Neural progenitor cell (in vitro differentiated cells): ENCODE measurements around the gene LPCAT3.

ENCODE experiments used
- CTCF ChIP-seq: fragments of 200-600 bp; sonication (generic); IDR thresholded peaks from 2 replicates; pipeline ENCODE4 v1.5.1; 2017; ENCODE audit warnings: antibody characterized with exemption, mild to moderate bottlenecking
- EZH2 ChIP-seq: fragments of 200-600 bp; sonication (generic); IDR thresholded peaks from 2 replicates; pipeline ENCODE4 v1.6.1; 2017; ENCODE audit warnings: antibody characterized with exemption, mild to moderate bottlenecking, moderate library complexity

GRCh38 chr12:6978188-6978587, 40.1 kb downstream of the LPCAT3 start:
- no peak for TF ChIP-seq EZH2
- TF ChIP-seq CTCF, result no peak
